T-helper 1 cell treated with Interleukin-12 subunit alpha and Interleukin-12 subunit beta and Interleukin-4 antibody, amounts not matched to agents 30 μg/mL and 1 μg/mL, for 36 hours (primary cell): Measurements from ENCODE around the gene TP63.

ENCODE experiments used
- H3K27ac Mint-ChIP-seq: one replicate; pipeline ENCODE4 v1.8.0; 2021; ENCODE audit warnings: mild to moderate bottlenecking, mixed read lengths
- H3K27me3 Mint-ChIP-seq: one replicate; pipeline ENCODE4 v1.8.0; 2021; ENCODE audit warnings: low read depth, mixed read lengths
- H3K36me3 Mint-ChIP-seq: one replicate; pipeline ENCODE4 v1.8.0; 2021; ENCODE audit warnings: low read depth, mixed read lengths
- H3K4me1 Mint-ChIP-seq: one replicate; pipeline ENCODE4 v1.8.0; 2021; ENCODE audit warnings: low read depth, mixed read lengths
- H3K4me3 Mint-ChIP-seq: one replicate; pipeline ENCODE4 v1.8.0; 2021; ENCODE audit warnings: mild to moderate bottlenecking, moderate library complexity, mixed read lengths
- H3K9me3 Mint-ChIP-seq: one replicate; pipeline ENCODE4 v1.8.0; 2021; ENCODE audit warnings: mixed read lengths

TP63 gene

DNA sequence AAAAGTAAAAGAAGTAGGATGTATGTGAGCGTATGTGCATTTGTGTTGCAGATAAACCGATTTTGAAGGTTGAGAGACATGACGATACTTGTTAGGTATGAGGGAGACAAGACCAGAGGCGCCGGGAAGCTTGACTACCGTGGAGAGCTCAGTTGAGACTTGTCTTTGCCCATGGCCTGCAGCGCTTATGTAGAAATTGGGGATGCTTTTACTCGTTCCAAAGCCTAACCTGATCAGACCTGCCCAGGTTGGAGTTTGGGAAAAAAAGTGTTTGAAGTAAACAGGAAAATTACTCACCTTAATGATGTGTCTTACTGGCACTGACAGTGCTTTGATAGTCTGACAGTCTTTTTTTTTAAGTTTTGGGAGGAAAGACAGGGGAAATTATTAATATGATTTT lies 202.8 kb downstream of the TP63 start:
- H3K4me1 Mint-ChIP-seq, result no peaks in the 10 kb centered on the region
- H3K27ac Mint-ChIP-seq, result no peak overlapping the region
- H3K4me3 Mint-ChIP-seq, result no peak overlapping the region
- H3K9me3 Mint-ChIP-seq, result no peaks in the 10 kb centered on the region
- H3K36me3 Mint-ChIP-seq, result no peaks in the 10 kb centered on the region
- H3K27me3 Mint-ChIP-seq, result peaks cover 3% of the 10 kb centered on the region

DNA sequence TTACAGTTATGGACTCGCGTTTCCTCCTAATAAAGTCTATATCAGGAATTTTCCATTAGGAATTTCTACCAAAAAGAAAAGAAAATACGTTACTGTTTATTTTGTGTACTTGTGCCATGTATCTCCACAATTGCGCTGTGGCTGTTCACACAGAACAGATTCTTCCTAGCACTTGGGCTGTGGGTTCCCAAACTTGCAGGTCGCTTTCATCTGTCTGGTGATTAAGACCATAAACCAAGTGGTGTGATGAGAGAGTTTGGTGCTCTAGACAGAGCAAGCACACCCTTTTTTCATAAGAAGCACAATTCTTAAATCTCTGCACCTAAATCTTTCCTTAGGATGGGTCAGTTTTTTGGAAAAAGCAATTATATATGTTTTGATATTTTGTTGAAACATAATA lies 203.3 kb downstream of the TP63 start:
- Mint-ChIP-seq H3K27me3 (peaks cover 3% of the 10 kb centered on the region), H3K9me3 (no peaks in the 10 kb centered on the region), H3K36me3 (no peaks in the 10 kb centered on the region), H3K4me1 (no peaks in the 10 kb centered on the region), H3K4me3 (no peak overlapping the region), H3K27ac (no peak overlapping the region)

DNA sequence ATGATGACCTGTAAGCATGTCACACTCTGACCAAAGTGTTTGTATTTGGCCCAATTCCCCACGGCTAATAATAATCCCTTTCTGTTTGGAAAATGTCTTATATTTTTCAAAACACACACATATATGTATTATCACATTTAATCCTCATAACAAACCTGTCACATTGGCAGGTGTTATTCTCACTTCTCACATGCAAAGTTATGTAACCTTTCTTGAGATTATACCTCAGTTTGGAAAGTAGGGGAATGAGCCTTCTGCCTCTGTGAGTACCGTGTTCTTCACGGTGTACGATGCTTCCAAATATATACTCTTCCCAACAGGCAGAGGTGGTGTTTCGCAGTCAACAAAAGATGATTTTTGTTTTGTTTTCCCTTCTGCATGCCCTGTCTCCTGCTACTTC lies 205.6 kb downstream of the TP63 start:
- Mint-ChIP-seq H3K9me3 (no peaks in the 10 kb centered on the region), H3K27ac (no peak overlapping the region), H3K27me3 (peaks cover 3% of the 10 kb centered on the region), H3K4me1 (peaks cover 6% of the 10 kb centered on the region), H3K4me3 (no peak overlapping the region), H3K36me3 (no peaks in the 10 kb centered on the region)

DNA sequence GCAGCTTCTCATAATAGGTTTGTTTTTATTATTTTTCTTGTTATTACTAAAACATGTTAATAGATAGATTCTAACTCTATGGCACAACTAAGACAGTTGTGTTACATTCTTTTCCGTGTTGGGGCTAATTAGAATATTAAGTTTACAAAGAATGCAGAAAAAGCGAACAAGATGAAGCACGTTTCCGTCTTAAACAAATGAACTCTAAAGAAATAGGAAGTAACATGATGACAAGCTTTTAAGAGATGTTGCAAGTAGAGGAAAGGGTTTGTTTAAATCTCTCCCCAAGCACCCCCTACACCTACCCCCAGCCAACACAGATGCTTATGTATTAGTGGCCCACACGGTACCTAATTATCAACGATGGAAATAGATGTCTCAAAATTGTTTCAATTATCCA lies 207.1 kb downstream of the TP63 start:
- Mint-ChIP-seq H3K36me3 (no peaks in the 10 kb centered on the region), H3K27me3 (peaks cover 3% of the 10 kb centered on the region), H3K27ac (no peak overlapping the region)

DNA sequence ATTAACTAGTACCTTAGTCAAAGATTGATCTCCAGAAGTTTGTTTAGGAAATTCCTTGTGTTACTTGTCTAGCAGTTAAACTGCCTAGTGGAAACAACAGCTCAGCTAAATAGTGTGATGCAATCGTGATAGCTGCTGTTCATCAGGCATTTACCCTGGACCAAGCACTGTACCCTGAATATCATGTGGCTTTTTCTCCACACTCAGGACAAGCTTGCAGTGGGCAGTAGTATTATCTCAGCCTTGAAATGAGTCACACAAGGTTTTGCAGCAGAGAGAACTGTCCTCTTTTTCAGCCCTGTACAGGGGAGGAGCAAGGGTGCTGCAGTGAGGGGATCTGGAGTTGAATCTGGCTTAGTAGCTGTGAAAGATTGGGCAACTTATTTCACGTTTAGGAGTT lies 208.4 kb downstream of the TP63 start:
- no peaks in the 10 kb centered on the region for H3K9me3 Mint-ChIP-seq
- H3K4me3 Mint-ChIP-seq, result no peak overlapping the region
- no peak overlapping the region for H3K27ac Mint-ChIP-seq
- H3K36me3 Mint-ChIP-seq, result no peaks in the 10 kb centered on the region
- peaks cover 10% of the 10 kb centered on the region for H3K4me1 Mint-ChIP-seq
- peaks cover 3% of the 10 kb centered on the region for H3K27me3 Mint-ChIP-seq

More for the DNA sequence above, 207.1 kb downstream of the TP63 start:
- H3K4me3 Mint-ChIP-seq, result no peak overlapping the region
- H3K9me3 Mint-ChIP-seq, result no peaks in the 10 kb centered on the region
- H3K4me1 Mint-ChIP-seq, result peaks cover 10% of the 10 kb centered on the region

DNA sequence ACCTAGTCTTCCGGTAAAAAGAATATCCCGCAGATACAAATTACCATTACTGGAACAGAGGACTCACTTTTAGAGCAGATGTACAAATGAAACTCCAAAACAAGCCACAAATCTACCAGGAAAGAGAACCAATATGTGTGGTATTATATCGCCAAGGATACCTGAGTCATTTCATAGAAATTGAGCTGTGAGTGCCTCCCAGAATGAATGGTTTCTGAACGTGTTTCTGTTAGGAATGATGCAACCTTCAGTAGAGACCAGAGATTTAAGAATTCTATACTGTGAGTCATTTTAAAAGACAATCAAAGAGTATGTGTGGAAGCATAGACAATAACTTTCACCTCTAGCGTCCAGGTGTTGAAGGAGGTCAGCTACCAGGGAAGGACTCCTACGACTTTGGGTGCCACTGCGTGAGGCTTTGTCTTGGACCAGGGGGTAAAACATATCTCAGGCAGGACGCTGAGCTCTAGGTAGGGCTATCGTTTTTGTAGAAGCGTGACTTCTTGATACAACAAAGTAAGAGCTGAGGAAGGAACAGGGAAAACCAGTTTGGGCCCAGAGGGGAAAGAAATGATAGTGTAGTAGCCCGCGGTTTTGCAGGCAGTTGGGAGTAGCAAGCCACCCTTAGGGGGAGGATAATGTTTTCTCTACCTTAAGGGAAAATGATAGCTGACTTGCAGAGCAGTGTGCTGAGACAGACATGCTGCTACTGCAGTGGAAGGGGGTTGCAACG lies 210.4 kb downstream of the TP63 start:
- no peaks in the 10 kb centered on the region for H3K9me3 Mint-ChIP-seq
- H3K36me3 Mint-ChIP-seq, result no peaks in the 10 kb centered on the region
- peak overlapping the region; percentile 1 for H3K4me3 Mint-ChIP-seq
- H3K4me1 Mint-ChIP-seq, result peaks cover 10% of the 10 kb centered on the region
- peaks cover under 1% of the 10 kb centered on the region for H3K27me3 Mint-ChIP-seq
- no peak overlapping the region for H3K27ac Mint-ChIP-seq

DNA sequence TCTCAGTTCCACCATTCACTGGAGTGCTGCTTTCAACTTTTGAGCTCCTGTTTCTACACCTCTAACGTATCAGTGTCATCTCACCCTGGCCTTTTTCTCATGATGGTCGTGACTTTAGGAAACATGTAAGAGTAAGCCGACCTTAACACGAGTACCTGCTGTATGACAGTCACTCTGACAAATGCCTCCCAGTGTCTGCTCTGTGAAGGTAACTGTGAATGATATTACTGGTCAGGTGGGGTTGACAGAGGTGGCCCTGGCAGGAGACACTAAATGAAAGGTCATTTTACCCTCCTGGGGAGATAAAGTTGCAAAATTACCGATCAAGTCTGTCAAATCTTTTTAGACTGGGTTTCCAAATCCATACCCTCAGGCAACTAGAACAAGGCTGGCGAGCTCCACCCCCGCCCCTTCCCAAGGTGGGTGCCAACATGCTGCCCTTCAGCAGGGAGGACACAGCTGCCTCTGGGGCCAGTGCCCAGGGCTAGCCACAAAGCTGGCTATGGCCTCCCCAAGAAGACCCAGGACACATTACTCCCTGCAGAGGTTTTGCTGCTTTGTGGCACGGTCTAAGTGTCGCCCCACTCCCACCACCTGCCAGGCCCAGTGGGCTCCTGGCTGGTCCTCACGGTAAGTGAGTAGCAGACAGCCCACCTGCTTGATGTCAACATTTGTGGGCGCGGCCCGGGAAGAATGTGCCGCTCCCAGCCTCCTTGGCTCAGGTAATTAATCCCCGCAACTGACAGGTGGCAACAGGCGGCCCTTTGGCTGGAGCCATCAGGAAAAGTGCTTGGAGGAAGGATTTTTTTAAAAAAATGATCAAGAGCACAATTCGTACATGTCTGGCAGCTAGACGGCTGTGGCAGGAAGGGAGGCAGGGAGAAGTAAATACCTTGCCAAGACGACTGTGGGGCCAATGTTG lies 211.8 kb downstream of the TP63 start:
- no peaks in the 10 kb centered on the region for H3K36me3 Mint-ChIP-seq
- no peak overlapping the region for H3K27ac Mint-ChIP-seq
- peaks cover 10% of the 10 kb centered on the region for H3K4me1 Mint-ChIP-seq
- no peak overlapping the region for H3K4me3 Mint-ChIP-seq
- no peaks in the 10 kb centered on the region for H3K27me3 Mint-ChIP-seq
- H3K9me3 Mint-ChIP-seq, result no peaks in the 10 kb centered on the region

DNA sequence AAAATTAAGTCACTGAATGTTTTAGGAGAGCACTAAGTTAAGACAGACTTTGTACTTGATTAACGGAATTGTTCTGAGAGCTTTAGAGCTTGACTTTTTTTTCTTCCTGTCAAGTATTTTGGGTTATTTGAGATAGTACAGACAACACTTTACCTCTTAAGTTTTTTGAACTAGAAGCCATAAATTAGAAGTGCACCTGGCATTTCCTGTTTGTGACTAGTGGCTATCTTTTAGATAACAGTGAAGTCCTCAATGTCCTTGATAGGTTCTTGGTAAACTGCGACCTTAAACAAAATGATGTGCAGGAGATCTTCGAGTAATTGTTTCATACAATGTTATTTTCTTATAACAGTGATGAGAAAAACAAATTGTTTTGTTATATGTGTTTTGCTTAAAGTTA lies 213.9 kb downstream of the TP63 start:
- no peaks in the 10 kb centered on the region for H3K9me3 Mint-ChIP-seq
- H3K27me3 Mint-ChIP-seq, result no peaks in the 10 kb centered on the region
- H3K36me3 Mint-ChIP-seq, result no peaks in the 10 kb centered on the region
- no peak overlapping the region for H3K4me3 Mint-ChIP-seq
- H3K27ac Mint-ChIP-seq, result no peak overlapping the region
- H3K4me1 Mint-ChIP-seq, result peaks cover 10% of the 10 kb centered on the region

DNA sequence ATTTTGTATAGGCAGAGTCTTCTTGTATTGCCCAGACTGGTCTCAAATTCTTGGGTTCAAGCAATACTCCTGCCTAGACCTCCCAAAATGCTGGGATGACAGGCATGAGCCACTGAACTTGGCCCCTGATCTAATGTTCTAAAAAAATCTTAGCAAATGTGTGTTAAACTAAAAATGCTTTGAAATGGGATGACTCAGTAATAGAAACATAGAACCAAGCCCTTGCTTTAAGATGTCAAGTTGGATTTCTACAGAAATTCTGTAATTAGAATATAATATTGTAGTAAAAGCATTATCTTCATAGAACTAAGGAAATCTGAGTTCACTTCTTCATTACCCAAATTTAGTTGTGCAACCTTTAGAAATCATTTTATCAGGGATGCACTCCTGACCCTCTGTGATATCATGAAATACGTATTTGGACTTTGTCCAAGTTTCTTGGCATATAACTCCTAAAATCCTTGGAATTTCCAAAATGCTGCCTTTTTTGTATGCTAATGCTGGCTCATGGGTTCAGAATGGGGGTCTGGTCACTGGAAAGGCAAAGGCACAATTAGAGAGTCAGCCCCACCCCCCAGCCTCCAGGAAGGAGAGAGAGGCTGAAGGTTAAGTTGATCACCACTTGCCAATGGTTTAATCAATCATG lies 217.3 kb downstream of the TP63 start:
- Mint-ChIP-seq H3K27me3 (no peaks in the 10 kb centered on the region), H3K36me3 (no peaks in the 10 kb centered on the region), H3K4me1 (no peaks in the 10 kb centered on the region), H3K9me3 (no peaks in the 10 kb centered on the region), H3K4me3 (no peak overlapping the region), H3K27ac (no peak overlapping the region)

DNA sequence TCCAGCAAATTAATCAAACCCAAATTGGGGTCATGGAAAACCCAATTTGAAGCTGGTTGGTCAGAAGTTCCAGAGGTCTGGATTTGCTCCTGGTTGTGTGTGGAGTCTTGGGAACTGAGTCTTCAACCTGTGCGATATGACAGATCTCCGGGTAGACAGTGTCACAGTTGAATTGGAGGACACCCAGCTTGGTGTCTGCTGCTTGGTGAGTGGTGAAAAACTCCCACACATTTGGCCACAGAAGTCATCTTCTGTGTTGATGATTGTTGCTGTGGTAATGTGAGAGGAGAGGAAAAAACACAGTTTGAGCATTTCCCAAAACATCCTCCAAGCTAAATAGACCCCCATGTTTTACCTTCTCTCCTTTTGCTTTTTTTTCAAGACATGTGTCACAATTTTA lies 218.1 kb downstream of the TP63 start:
- Mint-ChIP-seq H3K9me3 (no peaks in the 10 kb centered on the region), H3K4me1 (no peaks in the 10 kb centered on the region), H3K4me3 (no peak overlapping the region), H3K27me3 (no peaks in the 10 kb centered on the region), H3K27ac (no peak overlapping the region), H3K36me3 (no peaks in the 10 kb centered on the region)

DNA sequence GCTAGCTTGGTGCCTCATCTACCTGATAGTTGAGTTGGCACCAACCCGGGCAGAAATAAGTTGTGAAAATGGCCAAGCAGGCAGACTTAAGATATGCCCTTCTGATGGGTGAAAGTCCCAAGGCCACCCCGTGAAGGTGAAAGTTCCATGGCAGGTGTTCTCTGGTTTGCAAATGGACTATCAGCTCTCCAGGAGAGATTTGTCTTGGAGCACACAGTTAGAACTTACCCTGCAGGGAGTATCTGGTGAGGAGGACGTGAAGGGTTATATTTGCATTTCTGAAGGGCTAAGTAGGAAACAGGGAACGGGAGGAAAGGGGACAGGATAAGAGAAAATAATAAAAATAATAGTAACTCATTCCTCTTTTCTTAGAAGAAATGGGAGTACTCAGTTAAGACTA lies 220.5 kb downstream of the TP63 start:
- no peaks in the 10 kb centered on the region for H3K36me3 Mint-ChIP-seq
- no peak overlapping the region for H3K27ac Mint-ChIP-seq
- H3K27me3 Mint-ChIP-seq, result no peaks in the 10 kb centered on the region
- H3K9me3 Mint-ChIP-seq, result no peaks in the 10 kb centered on the region
- H3K4me3 Mint-ChIP-seq, result no peak overlapping the region
- no peaks in the 10 kb centered on the region for H3K4me1 Mint-ChIP-seq

DNA sequence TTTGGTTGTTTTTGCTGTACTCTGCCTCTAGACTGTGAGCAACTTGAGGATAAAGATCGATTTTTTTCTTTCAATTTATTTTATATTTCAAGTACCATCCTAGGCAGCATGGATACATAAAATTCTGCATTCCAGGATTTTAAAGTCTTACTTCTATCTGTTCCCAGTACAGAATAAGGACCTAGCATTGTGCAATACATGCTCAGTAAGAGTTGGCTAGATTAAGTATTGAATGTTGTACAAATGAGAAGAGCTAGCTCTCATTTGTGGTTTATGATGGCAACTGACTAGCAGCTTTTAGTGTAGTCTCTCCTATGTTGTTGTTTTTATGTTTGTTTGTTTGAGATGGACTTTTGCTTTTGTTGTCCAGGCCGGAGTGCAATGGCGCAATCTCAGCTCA lies 222.7 kb downstream of the TP63 start:
- no peak overlapping the region for H3K4me3 Mint-ChIP-seq
- no peaks in the 10 kb centered on the region for H3K4me1 Mint-ChIP-seq
- H3K27me3 Mint-ChIP-seq, result peaks cover 3% of the 10 kb centered on the region
- no peak overlapping the region for H3K27ac Mint-ChIP-seq
- no peaks in the 10 kb centered on the region for H3K36me3 Mint-ChIP-seq
- no peaks in the 10 kb centered on the region for H3K9me3 Mint-ChIP-seq

DNA sequence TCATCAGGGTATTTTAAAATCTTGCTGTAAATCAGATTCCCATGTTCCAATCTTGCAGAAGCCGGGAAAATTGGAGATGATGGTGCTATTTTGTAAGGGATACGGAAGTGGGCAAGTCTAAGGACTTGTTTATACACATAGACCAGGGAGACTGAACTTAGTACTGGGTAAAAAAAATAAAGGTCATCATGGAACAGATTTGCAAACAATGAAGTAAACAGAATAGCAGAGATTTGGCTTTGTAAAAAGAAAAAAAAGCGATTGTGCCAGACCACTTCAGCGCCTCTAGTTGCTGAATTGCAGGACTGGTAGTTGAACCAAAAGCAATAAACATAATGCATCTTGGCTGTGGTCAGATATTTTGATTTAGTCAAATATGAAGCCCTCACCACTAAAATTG lies 229.1 kb downstream of the TP63 start:
- Mint-ChIP-seq H3K36me3 (no peaks in the 10 kb centered on the region), H3K4me1 (no peaks in the 10 kb centered on the region), H3K27ac (no peak overlapping the region)

DNA sequence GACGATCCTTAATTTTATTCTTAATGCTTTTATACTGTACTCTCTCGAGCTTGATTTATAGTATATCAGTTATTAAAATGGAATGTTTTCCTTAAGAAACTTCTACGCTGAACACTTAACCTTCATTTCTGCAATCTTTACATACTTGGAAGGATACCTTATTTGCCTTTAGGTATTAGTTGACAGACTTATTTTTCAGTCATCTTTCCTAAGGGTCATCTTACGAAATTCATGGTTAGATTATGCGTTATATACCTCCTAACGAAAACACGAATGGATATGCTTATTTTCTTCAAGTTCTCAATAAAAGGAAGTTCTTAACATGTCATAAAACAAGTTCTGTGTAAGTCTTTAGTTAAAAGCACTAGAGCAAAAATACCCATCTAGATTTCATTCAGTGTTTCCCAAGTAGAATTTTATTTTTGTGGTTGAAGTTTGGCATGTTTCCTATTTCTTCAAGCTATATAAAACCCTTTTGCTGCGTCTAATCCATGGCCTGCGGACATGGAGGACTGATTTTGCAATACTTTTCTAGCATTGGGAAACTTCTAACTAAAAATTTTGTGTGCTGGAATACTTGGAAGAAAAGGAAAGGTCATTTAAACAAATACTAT lies 231.3 kb downstream of the TP63 start:
- H3K4me3 Mint-ChIP-seq, result no peak overlapping the region
- H3K36me3 Mint-ChIP-seq, result no peaks in the 10 kb centered on the region
- no peaks in the 10 kb centered on the region for H3K27me3 Mint-ChIP-seq

More for the DNA sequence above, 229.1 kb downstream of the TP63 start:
- H3K9me3 Mint-ChIP-seq, result no peaks in the 10 kb centered on the region
- no peak overlapping the region for H3K4me3 Mint-ChIP-seq
- H3K27me3 Mint-ChIP-seq, result peaks cover 3% of the 10 kb centered on the region

More for the DNA sequence above, 231.3 kb downstream of the TP63 start:
- no peak overlapping the region for H3K27ac Mint-ChIP-seq
- H3K4me1 Mint-ChIP-seq, result no peaks in the 10 kb centered on the region
- no peaks in the 10 kb centered on the region for H3K9me3 Mint-ChIP-seq
